ENCODE results near the gene JOSD1. TPM values are rescaled to one million over a fixed set of nuclear protein-coding genes. Genes with fewer than 3 reads are reported as not detected.

Gene JOSD1
- total and polyA plus RNA-seq, 9 of the 15 experiments (the other 6 are each of a cell fraction or from before 2014, with no cell fraction given) = 8.9 to 39.1 (median 30.4) TPM

DNA sequence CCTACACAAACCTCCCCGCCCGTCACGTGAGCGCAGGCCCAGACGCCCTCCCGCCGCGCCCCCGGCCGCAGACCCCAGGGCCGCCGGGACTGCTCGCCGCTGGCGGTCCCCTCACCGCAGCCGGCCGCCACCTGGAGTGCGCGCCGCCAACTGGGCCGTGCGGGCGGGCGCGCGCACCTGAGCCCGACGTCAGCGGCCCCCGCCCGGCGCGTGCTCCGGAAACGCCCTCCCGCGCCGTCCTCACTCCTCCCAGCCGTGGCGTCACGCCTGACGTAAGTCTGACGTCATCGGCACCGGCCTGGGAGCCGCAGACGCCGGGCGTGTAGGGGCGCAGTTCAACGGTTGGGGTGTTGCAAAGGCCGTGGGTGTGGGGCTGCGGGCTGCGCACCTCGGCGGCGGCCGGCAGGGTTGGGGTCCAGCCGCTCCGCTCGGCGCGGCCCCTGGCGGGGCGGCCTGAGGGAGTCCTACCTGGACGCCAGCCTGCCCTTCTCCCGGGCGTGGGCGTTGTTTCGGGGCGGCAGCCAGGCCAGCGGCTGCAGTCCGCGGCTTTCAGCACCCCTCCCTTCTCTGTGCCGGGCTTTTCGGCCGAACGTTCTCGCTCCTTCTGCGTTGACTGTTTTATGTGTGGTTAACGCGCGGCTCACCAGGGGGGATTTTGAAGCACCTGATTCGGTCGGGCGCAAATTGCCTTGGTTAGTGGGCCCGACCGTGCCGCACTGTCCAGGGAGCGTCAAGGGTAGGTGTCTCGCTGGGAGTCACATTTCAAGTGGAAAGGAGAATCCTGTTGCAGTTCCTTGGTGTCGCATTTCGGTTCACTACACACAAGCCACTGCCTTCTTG, at the start of gene JOSD1 (continued):
- TF ChIP-seq, protein P1, sequence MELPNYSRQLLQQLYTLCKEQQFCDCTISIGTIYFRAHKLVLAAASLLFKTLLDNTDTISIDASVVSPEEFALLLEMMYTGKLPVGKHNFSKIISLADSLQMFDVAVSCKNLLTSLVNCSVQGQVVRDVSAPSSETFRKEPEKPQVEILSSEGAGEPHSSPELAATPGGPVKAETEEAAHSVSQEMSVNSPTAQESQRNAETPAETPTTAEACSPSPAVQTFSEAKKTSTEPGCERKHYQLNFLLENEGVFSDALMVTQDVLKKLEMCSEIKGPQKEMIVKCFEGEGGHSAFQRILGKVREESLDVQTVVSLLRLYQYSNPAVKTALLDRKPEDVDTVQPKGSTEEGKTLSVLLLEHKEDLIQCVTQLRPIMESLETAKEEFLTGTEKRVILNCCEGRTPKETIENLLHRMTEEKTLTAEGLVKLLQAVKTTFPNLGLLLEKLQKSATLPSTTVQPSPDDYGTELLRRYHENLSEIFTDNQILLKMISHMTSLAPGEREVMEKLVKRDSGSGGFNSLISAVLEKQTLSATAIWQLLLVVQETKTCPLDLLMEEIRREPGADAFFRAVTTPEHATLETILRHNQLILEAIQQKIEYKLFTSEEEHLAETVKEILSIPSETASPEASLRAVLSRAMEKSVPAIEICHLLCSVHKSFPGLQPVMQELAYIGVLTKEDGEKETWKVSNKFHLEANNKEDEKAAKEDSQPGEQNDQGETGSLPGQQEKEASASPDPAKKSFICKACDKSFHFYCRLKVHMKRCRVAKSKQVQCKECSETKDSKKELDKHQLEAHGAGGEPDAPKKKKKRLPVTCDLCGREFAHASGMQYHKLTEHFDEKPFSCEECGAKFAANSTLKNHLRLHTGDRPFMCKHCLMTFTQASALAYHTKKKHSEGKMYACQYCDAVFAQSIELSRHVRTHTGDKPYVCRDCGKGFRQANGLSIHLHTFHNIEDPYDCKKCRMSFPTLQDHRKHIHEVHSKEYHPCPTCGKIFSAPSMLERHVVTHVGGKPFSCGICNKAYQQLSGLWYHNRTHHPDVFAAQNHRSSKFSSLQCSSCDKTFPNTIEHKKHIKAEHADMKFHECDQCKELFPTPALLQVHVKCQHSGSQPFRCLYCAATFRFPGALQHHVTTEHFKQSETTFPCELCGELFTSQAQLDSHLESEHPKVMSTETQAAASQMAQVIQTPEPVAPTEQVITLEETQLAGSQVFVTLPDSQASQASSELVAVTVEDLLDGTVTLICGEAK (IDR thresholded peaks at IDR 0.05) = no peak
- TF ChIP-seq, protein P1 (CRISPR knock-in tag; IDR thresholded peaks at IDR 0.05) = no peak
- TF ChIP-seq, protein P2, sequence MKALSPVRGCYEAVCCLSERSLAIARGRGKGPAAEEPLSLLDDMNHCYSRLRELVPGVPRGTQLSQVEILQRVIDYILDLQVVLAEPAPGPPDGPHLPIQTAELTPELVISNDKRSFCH (CRISPR knock-in tag; IDR thresholded peaks at IDR 0.05) = no peak
- TF ChIP-seq, protein P2 (tag; IDR thresholded peaks at IDR 0.05) = peak; percentile 26; the same call in 1 of the 2 replicates
- peak; percentile 95 for TF ChIP-seq MITF (IDR thresholded peaks at IDR 0.05)
- no peak for TF ChIP-seq NFIX (CRISPR knock-in tag; IDR thresholded peaks at IDR 0.05; ENCODE audit: low read depth)
- TF ChIP-seq, protein P3, sequence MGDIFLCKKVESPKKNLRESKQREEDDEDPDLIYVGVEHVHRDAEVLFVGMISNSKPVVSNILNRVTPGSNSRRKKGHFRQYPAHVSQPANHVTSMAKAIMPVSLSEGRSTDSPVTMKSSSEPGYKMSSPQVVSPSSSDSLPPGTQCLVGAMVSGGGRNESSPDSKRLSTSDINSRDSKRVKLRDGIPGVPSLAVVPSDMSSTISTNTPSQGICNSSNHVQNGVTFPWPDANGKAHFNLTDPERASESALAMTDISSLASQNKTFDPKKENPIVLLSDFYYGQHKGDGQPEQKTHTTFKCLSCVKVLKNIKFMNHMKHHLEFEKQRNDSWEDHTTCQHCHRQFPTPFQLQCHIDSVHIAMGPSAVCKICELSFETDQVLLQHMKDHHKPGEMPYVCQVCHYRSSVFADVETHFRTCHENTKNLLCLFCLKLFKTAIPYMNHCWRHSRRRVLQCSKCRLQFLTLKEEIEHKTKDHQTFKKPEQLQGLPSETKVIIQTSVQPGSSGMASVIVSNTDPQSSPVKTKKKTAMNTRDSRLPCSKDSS (IDR thresholded peaks at IDR 0.05; ENCODE audit: low read depth, partially characterized antibody) = no peak
- no peak for TF ChIP-seq SETDB1 (IDR thresholded peaks at IDR 0.05; ENCODE audit: low read length)
- no peak for TF ChIP-seq HDAC8 (tag; IDR thresholded peaks at IDR 0.05)
- no peak for TF ChIP-seq XRCC4 (IDR thresholded peaks at IDR 0.05; ENCODE audit: extremely low read depth, insufficient read depth, insufficient read length)
- no peak for TF ChIP-seq KDM2B (CRISPR knock-in tag; IDR thresholded peaks at IDR 0.05)
- TF ChIP-seq TRIM24 (IDR thresholded peaks at IDR 0.05) = no peak

All from K562 (cell line).